Aorta (tissue), 4 donors: ENCODE measurements around the gene ANKLE1. TPM values are rescaled to one million over a fixed set of nuclear protein-coding genes. Genes with fewer than 3 reads are reported as not detected.

ENCODE experiments used
- polyA plus RNA-seq, 2 donors: library from polyadenylated mRNA; stranded (reverse); fragments of 200-250 nt; gene quantifications; one replicate each; pipeline ENCODE4 v1.2.3, GENCODE V29; 2013
- total RNA-seq, 2 donors: library from RNA; stranded (reverse); fragmentation: NEBNext Ultra II Directional; extraction: Animal tissue kit (Norgen Biotek cat#: 25700); gene quantifications; one replicate each; pipeline ENCODE4 v1.2.1, GENCODE V29; 2021
- donor health status: healthy with polysubstance abuse.
- donor health status: Bipolar disorder and iron deficiency.
- donor health status: DM: no; HTN: no; CAD: no.
- donor health status: DM: yes; HTN: yes; CAD: no.

ANKLE1 gene
- total and polyA plus RNA-seq, 4 donors, result 0.71 to 1.0 (median 0.95) TPM; not detected in 1

Other genes with a start within 250 kb of the ANKLE1 start
- 1 to 10 TPM; 5.8 to 7.2 TPM for gene HAUS8, start 206.4 kb upstream of the ANKLE1 start, total RNA-seq
- 10 to 100 TPM in 1 of 2 donors, 1 to 10 TPM in 1; 4.5 to 15.1 TPM for gene HAUS8, start 206.4 kb upstream of the ANKLE1 start, polyA plus RNA-seq
- 100 to 1,000 TPM; 165 to 176 TPM for gene MYO9B, start 206.1 kb upstream of the ANKLE1 start, total RNA-seq
- 100 to 1,000 TPM in 1 of 2 donors, 10 to 100 TPM in 1; 34.3 to 183 TPM for gene MYO9B, start 206.1 kb upstream of the ANKLE1 start, polyA plus RNA-seq
- 10 to 100 TPM; 18.7 to 24.0 TPM for gene USE1, start 66.5 kb upstream of the ANKLE1 start, total RNA-seq
- gene USE1, start 66.5 kb upstream of the ANKLE1 start, polyA plus RNA-seq, result 10 to 100 TPM; 47.3 to 75.2 TPM
- 10 to 100 TPM; 10.2 to 23.0 TPM for gene OCEL1, start 55.7 kb upstream of the ANKLE1 start, total RNA-seq
- gene OCEL1, start 55.7 kb upstream of the ANKLE1 start, polyA plus RNA-seq, result 10 to 100 TPM; 26.1 to 26.2 TPM
- gene NR2F6, start 36.0 kb upstream of the ANKLE1 start, total RNA-seq, result 10 to 100 TPM; 23.1 to 27.7 TPM
- gene NR2F6, start 36.0 kb upstream of the ANKLE1 start, polyA plus RNA-seq, result 10 to 100 TPM; 10.4 to 19.9 TPM
- gene USHBP1, start 17.2 kb upstream of the ANKLE1 start, total RNA-seq, result 10 to 100 TPM in 1 of 2 donors, 1 to 10 TPM in 1; 4.6 to 12.8 TPM
- under 1 TPM; 0.13 to 0.61 TPM for gene USHBP1, start 17.2 kb upstream of the ANKLE1 start, polyA plus RNA-seq
- gene BABAM1, start 14.5 kb upstream of the ANKLE1 start, total RNA-seq, result 10 to 100 TPM; 55.8 to 63.2 TPM
- 100 to 1,000 TPM in 1 of 2 donors, 10 to 100 TPM in 1; 83.6 to 102 TPM for gene BABAM1, start 14.5 kb upstream of the ANKLE1 start, polyA plus RNA-seq
- 10 to 100 TPM in 1 of 2 donors, 1 to 10 TPM in 1; 9.8 to 10.8 TPM for gene ABHD8, start 21.5 kb downstream of the ANKLE1 start, total RNA-seq
- 10 to 100 TPM; 10.8 to 11.6 TPM for gene ABHD8, start 21.5 kb downstream of the ANKLE1 start, polyA plus RNA-seq
- gene MRPL34, start 24.0 kb downstream of the ANKLE1 start, total RNA-seq, result 10 to 100 TPM; 41.9 to 53.9 TPM
- 100 to 1,000 TPM; 134 to 177 TPM for gene MRPL34, start 24.0 kb downstream of the ANKLE1 start, polyA plus RNA-seq
- 10 to 100 TPM; 21.4 to 33.2 TPM for gene DDA1, start 27.7 kb downstream of the ANKLE1 start, total RNA-seq
- 10 to 100 TPM; 24.2 to 71.0 TPM for gene DDA1, start 27.7 kb downstream of the ANKLE1 start, polyA plus RNA-seq
- gene ANO8, start 53.0 kb downstream of the ANKLE1 start, total RNA-seq, result 10 to 100 TPM; 10.9 to 17.4 TPM
- gene ANO8, start 53.0 kb downstream of the ANKLE1 start, polyA plus RNA-seq, result 10 to 100 TPM in 1 of 2 donors, 1 to 10 TPM in 1; 1.3 to 19.4 TPM
- gene GTPBP3, start 55.7 kb downstream of the ANKLE1 start, total RNA-seq, result 10 to 100 TPM; 16.7 to 27.7 TPM
- 10 to 100 TPM in 1 of 2 donors, 1 to 10 TPM in 1; 3.4 to 32.2 TPM for gene GTPBP3, start 55.7 kb downstream of the ANKLE1 start, polyA plus RNA-seq
- gene PLVAP, start 95.4 kb downstream of the ANKLE1 start, total RNA-seq, result 100 to 1,000 TPM; 368 to 411 TPM
- gene PLVAP, start 95.4 kb downstream of the ANKLE1 start, polyA plus RNA-seq, result 10 to 100 TPM in 1 of 2 donors, 1 to 10 TPM in 1; 4.0 to 21.8 TPM
- 1 to 10 TPM in 1 of 2 donors, under 1 TPM in 1; 0.71 to 1.7 TPM for gene CCDC194, start 112.3 kb downstream of the ANKLE1 start, total RNA-seq
- gene CCDC194, start 112.3 kb downstream of the ANKLE1 start, polyA plus RNA-seq, result not detected
- gene BST2, start 123.7 kb downstream of the ANKLE1 start, total RNA-seq, result 100 to 1,000 TPM in 1 of 2 donors, 10 to 100 TPM in 1; 72.0 to 116 TPM
- 100 to 1,000 TPM; 114 to 171 TPM for gene BST2, start 123.7 kb downstream of the ANKLE1 start, polyA plus RNA-seq
- gene MVB12A, start 138.1 kb downstream of the ANKLE1 start, total RNA-seq, result 10 to 100 TPM; 28.5 to 48.0 TPM
- gene MVB12A, start 138.1 kb downstream of the ANKLE1 start, polyA plus RNA-seq, result 10 to 100 TPM; 50.7 to 68.6 TPM
- under 1 TPM in 1 of 2 donors, not detected in 1; 0.30 TPM for gene TMEM221, start 166.8 kb downstream of the ANKLE1 start, total RNA-seq
- gene TMEM221, start 166.8 kb downstream of the ANKLE1 start, polyA plus RNA-seq, result under 1 TPM in 1 of 2 donors, not detected in 1; 0.38 TPM
- not detected for gene NXNL1, start 179.0 kb downstream of the ANKLE1 start, total RNA-seq
- not detected for gene NXNL1, start 179.0 kb downstream of the ANKLE1 start, polyA plus RNA-seq
- 10 to 100 TPM; 12.0 to 22.2 TPM for gene SLC27A1, start 188.6 kb downstream of the ANKLE1 start, total RNA-seq
- 10 to 100 TPM in 1 of 2 donors, 1 to 10 TPM in 1; 6.8 to 37.8 TPM for gene SLC27A1, start 188.6 kb downstream of the ANKLE1 start, polyA plus RNA-seq
- gene PGLS, start 229.7 kb downstream of the ANKLE1 start, total RNA-seq, result 10 to 100 TPM; 38.0 to 50.6 TPM
- gene PGLS, start 229.7 kb downstream of the ANKLE1 start, polyA plus RNA-seq, result 10 to 100 TPM; 31.7 to 90.6 TPM